ENCODE measurements around the gene PTPRN2.

PTPRN2 gene

GRCh38 chr7:158007697-158008257 is 579.8 kb downstream of the PTPRN2 start:
- no peak for TF ChIP-seq CTCF (conservative IDR thresholded peaks at IDR 0.05; ENCODE audit: low read depth, low read length)
- H3K4me3 ChIP-seq (ENCODE audit: low read depth, low read length), result no peak overlapping the region
- DNase-seq (ENCODE audit: low read depth), result no peak

DNA sequence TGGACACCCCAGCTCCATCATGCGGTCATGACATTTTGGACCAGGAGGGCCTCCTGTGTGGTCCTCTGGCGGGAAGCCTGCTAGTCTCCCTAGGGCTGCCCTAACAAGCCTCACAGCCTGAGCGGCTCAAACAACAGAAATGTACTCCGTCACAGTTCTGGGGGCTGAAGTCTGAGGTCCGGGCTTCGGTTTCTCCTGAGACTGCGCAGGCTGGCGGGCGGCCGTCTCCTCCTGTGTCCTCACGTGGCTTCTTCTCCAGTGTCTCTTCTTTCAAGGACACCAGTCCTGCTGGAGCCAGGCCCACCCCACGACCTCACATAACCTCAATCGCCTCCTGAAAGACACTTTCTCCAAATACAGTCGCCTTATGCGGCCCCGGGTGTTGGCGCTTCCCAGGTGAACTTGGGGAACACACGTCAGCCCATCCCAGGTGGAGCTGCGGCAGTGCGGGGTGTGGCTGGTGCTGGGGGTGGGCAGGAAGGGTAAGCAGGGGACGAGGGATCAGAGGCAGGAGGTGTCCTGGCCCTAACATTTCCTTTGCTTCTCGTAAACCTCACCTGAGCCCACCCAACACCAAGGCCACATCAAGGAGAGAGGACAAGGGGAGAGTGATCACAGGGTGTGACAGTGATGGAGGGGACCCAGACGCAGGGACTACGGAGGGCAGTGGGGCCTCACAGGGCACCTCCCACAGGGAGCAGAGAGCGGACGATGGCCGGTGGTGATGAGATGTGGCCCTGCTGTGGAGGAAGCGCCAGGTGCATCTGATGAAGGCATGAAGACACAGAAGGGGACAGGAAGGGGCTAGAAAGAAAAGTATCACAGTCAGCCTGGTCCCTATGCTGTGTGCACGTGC is 580.6 kb downstream of the PTPRN2 start:
- H3K4me3 ChIP-seq (ENCODE audit: low read depth, low read length), result no peak overlapping the region
- no peak for TF ChIP-seq CTCF (conservative IDR thresholded peaks at IDR 0.05; ENCODE audit: low read depth, low read length)
- DNase-seq (ENCODE audit: low read depth), result no peak

DNA sequence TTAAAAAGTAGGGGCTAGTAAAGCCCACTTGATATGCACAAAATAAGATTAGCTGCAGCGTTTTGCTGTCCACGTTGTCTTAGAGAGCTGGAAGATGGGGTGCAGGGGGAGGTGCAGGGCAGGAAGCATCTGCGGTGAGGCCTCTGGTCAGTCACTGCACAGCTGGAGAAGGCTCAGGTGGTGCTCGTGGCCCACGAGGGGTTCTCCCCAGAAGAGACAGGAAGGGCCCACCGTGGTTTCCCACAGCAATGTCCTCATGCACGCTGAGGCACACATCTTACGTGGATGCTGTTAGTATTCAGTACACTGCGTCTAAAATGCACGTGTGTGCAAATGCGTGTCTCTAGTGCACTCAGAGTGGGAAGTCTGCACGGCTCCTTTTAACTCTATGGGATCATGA is 582.1 kb downstream of the PTPRN2 start:
- TF ChIP-seq CTCF (conservative IDR thresholded peaks at IDR 0.05; ENCODE audit: low read depth, low read length), result no peak
- DNase-seq (ENCODE audit: low read depth), result no peak
- H3K4me3 ChIP-seq (ENCODE audit: low read depth, low read length), result no peak overlapping the region

DNA sequence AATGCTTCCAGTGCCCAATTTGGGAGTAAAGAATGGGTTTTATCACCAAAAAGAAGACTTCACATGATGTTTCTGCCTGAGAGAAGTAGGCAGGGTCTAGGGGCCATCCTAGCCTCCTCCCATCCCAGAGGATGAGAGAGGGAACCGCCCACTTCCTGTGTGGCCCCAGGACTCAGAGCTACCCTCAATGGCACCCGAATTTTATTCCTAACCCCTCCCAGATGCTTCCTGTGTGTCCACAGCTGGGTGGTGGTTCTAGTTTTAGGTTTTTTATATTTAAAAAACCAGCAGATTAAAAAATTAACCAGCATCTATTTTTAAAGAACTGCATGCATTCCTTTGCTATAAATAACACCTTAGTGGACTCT is 583.5 kb downstream of the PTPRN2 start:
- H3K4me3 ChIP-seq (ENCODE audit: low read depth, low read length), result no peak overlapping the region
- DNase-seq (ENCODE audit: low read depth), result no peak
- TF ChIP-seq CTCF (conservative IDR thresholded peaks at IDR 0.05; ENCODE audit: low read depth, low read length), result no peak

DNA sequence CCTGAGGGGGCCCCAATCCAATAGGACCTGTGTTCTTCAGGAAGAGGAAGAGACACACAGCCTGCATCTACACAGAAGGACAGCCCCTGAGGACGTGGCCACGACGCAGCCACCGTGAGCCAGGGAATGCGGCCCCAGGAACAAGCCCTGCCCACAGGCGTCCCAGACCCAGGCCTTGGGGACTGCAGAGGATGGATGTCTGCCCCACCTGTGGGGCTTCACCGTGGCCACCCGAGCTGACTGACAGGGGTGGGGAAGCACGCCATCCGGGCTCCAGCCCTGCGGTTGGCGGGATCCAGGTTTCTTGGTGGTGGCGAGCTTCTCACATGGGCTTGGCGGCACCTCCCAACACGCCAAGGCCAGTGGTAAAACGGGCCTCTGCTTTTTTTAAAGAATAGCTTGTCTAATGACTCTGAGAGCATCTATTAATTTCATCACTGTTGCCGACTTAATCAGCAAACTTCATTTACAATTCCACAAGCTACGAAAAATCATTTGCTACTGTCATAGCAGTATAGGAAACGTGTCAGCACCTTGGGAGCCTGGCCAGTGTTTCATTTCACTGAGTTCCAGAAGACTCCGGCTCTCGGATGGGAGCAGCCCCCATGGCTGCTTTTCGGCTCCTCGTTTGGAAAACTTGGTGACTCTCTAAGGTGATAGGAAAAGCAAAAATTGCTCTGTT is 584.0 kb downstream of the PTPRN2 start:
- DNase-seq (ENCODE audit: low read depth), result no peak
- no peak overlapping the region for H3K4me3 ChIP-seq (ENCODE audit: low read depth, low read length)
- no peak for TF ChIP-seq CTCF (conservative IDR thresholded peaks at IDR 0.05; ENCODE audit: low read depth, low read length)

GRCh38 chr7:158002486-158003080 is 585.0 kb downstream of the PTPRN2 start:
- H3K4me3 ChIP-seq (ENCODE audit: low read depth, low read length), result no peak overlapping the region
- no peak for DNase-seq (ENCODE audit: low read depth)
- no peak for TF ChIP-seq CTCF (conservative IDR thresholded peaks at IDR 0.05; ENCODE audit: low read depth, low read length)

Measured in choroid plexus epithelial cell (primary cell).